HCT116 (cell line): ENCODE data around the gene ING1. TPM values are rescaled to one million over a fixed set of nuclear protein-coding genes. Genes with fewer than 3 reads are reported as not detected.

Source experiments
- ATAC-seq: fragments of 200-7000 bp; cut with Tn5 transposase; 2 replicates; pipeline ENCODE4 v1.9.1; 2020; ENCODE audit warnings: mild to moderate bottlenecking, moderate library complexity
- Bru-seq: library from RNA; stranded (reverse); fragments of 400-500 nt; gene quantifications from one replicate; lab custom pipeline; 2021; lab: Mats Ljungman, UMichigan
- BruChase-seq, 2 experiments: library from RNA; stranded (reverse); fragments of 400-500 nt; gene quantifications; one replicate each; lab custom pipeline; 2021; lab: Mats Ljungman, UMichigan
- BruUV-seq: library from RNA; stranded (reverse); fragments of 400-500 nt; replicated peaks from 2 replicates; lab custom pipeline; 2021; lab: Mats Ljungman, UMichigan
- CTCF ChIA-PET: fragments of 300-600 bp; sonication (Branson Sonifier 250); formaldehyde crosslinking; loops from one replicate; lab custom pipeline; 2021; ENCODE audit warnings: antibody characterized with exemption; lab: Charles Lee
- POLR2A ChIA-PET: fragments of 300-600, 350-600 bp; sonication (Branson Sonifier 250); formaldehyde crosslinking; loops from one replicate; lab custom pipeline; 2021; ENCODE audit warnings: antibody characterized with exemption; lab: Charles Lee
- RAD21 ChIA-PET, 2 experiments: fragments of 300-600 bp; sonication (Branson Sonifier 250); formaldehyde crosslinking; loops; one replicate each; lab custom pipeline; 2023; ENCODE audit warnings: low total read pairs in 2 of 2; ENCODE audit not compliant: uncharacterized antibody in 2 of 2, unreplicated experiment in 2 of 2, low non-redundant PET in 1 of 2; lab: Charles Lee
- DNase-seq: peaks from one replicate; pipeline ENCODE4 v3.0.0-alpha.2; 2010; ENCODE audit warnings: low read depth, low spot score
- H2AFZ ChIP-seq: fragments of 200-600 bp; shearing (Covaris generic), sonication (generic); 2 replicates; pipeline ENCODE4 v1.6.1; 2017; ENCODE audit warnings: low read depth, mixed run types, mixed read lengths, antibody characterized with exemption, low read length; ENCODE audit not compliant: poor library complexity, severe bottlenecking
- H3K27ac ChIP-seq: 2 replicates; pipeline ENCODE4 v1.5.1; 2012; ENCODE audit warnings: low read depth, low read length
- H3K27me3 ChIP-seq: fragments of 200-600 bp; sonication (generic); 2 replicates; pipeline ENCODE4 v1.6.1; 2016; ENCODE audit warnings: mixed run types, low read length, mixed read lengths; ENCODE audit not compliant: insufficient read depth
- H3K36me3 ChIP-seq, 2 experiments: fragments of 200-500 bp in 1 of 2; fragments of 200-600 bp in 1 of 2; sonication (Bioruptor generic) in 1 of 2; sonication (generic) in 1 of 2; 2 replicates each; pipeline versions ENCODE4 v1.5.1 to v1.6.1; 2014 to 2016; ENCODE audit warnings: low read length in 2 of 2, inconsistent platforms in 1 of 2, mixed read lengths in 1 of 2, mixed run types in 1 of 2; ENCODE audit not compliant: insufficient read depth in 2 of 2, control insufficient read depth in 1 of 2
- H3K4me1 ChIP-seq, 2 experiments: fragments of 200-600 bp in 1 of 2; sonication (generic) in 1 of 2; 2 replicates each; pipeline versions ENCODE4 v1.5.1 to v1.6.1; 2012 to 2017; ENCODE audit warnings: low read length in 2 of 2, inconsistent platforms in 1 of 2, mild to moderate bottlenecking in 1 of 2, mixed read lengths in 1 of 2, mixed run types in 1 of 2, moderate library complexity in 1 of 2; ENCODE audit not compliant: insufficient read depth in 2 of 2, control insufficient read depth in 1 of 2
- H3K4me2 ChIP-seq: fragments of 200-600 bp; sonication (generic); 2 replicates; pipeline ENCODE4 v1.6.1; 2017; ENCODE audit warnings: mixed run types, low read length, mixed read lengths
- H3K4me3 ChIP-seq, 2 experiments: fragments of 200-600 bp in 1 of 2; sonication (generic) in 1 of 2; replicated peaks in 1 of 2; 2 replicates each; pipeline ENCODE4 v1.5.1; 2011 to 2016; ENCODE audit warnings: low read length in 2 of 2, control low read depth in 1 of 2, low read depth in 1 of 2, mild to moderate bottlenecking in 1 of 2, mixed read lengths in 1 of 2, mixed run types in 1 of 2
- H3K79me2 ChIP-seq: fragments of 200-600 bp; sonication (generic); 2 replicates; pipeline ENCODE4 v1.6.1; 2017; ENCODE audit warnings: mild to moderate bottlenecking, mixed run types, low read length, moderate library complexity, mixed read lengths; ENCODE audit not compliant: insufficient read depth
- H3K9ac ChIP-seq: fragments of 200-600 bp; sonication (generic); 2 replicates; pipeline ENCODE4 v1.6.1; 2016; ENCODE audit warnings: low read length, mixed read lengths
- H3K9me2 ChIP-seq: fragments of 200-600 bp; sonication (generic), shearing (Covaris generic); 2 replicates; pipeline ENCODE4 v1.6.1; 2017; ENCODE audit warnings: mixed run types, mild to moderate bottlenecking, moderate library complexity; ENCODE audit not compliant: insufficient read depth
- H3K9me3 ChIP-seq, 2 experiments: fragments of 200-500 bp in 1 of 2; fragments of 200-600 bp in 1 of 2; sonication (Bioruptor generic) in 1 of 2; sonication (generic) in 1 of 2; 2 replicates each; pipeline ENCODE4 v1.6.1; 2014 to 2017; ENCODE audit warnings: low read length in 2 of 2, mixed read lengths in 2 of 2, inconsistent platforms in 1 of 2, low read depth in 1 of 2, mild to moderate bottlenecking in 1 of 2, mixed run types in 1 of 2, moderate library complexity in 1 of 2; ENCODE audit not compliant: control insufficient read depth in 1 of 2, insufficient read depth in 1 of 2
- H4K20me1 ChIP-seq: fragments of 200-600 bp; sonication (generic), shearing (Covaris generic); 2 replicates; pipeline ENCODE4 v1.6.1; 2017; ENCODE audit warnings: mixed run types, mild to moderate bottlenecking, moderate library complexity; ENCODE audit not compliant: insufficient read depth
- EGR1 ChIP-seq: IDR thresholded peaks from 2 replicates; pipeline ENCODE4 v1.6.1; 2012; ENCODE audit warnings: low read depth
- ELF1 ChIP-seq: IDR thresholded peaks from 2 replicates; pipeline ENCODE4 v1.6.1; 2012; ENCODE audit warnings: low read depth, borderline replicate concordance
- FOSL1 ChIP-seq: IDR thresholded peaks from 2 replicates; pipeline ENCODE4 v1.6.1; 2012; ENCODE audit warnings: low read depth
- JUND ChIP-seq: IDR thresholded peaks from 2 replicates; pipeline ENCODE4 v1.6.1; 2012
- POLR2AphosphoS5 ChIP-seq: IDR thresholded peaks from 2 replicates; pipeline ENCODE4 v1.6.1; 2011; ENCODE audit warnings: mild to moderate bottlenecking, low read depth, low read length, moderate library complexity
- RAD21 ChIP-seq: IDR thresholded peaks from 2 replicates; pipeline ENCODE4 v1.6.1; 2012; ENCODE audit warnings: low read depth, mild to moderate bottlenecking
- SIN3A ChIP-seq: IDR thresholded peaks from 2 replicates; pipeline ENCODE4 v1.6.1; 2012; ENCODE audit warnings: low read depth
- SP1 ChIP-seq: IDR thresholded peaks from 2 replicates; pipeline ENCODE4 v1.6.1; 2012; ENCODE audit warnings: low read depth
- SRF ChIP-seq: IDR thresholded peaks from 2 replicates; pipeline ENCODE4 v1.6.1; 2012; ENCODE audit warnings: low read depth
- YY1 ChIP-seq: IDR thresholded peaks from 2 replicates; pipeline ENCODE4 v1.6.1; 2011; ENCODE audit warnings: low read length, low read depth, moderate library complexity, mild to moderate bottlenecking; ENCODE audit not compliant: insufficient replicate concordance; ENCODE audit errors: extremely low read depth
- ZFX ChIP-seq: fragments of 450-650 bp; IDR thresholded peaks from 2 replicates; pipeline ENCODE4 v1.6.1; 2017
- ZNF274 ChIP-seq: fragments of 200-500 bp; sonication (Bioruptor generic); IDR thresholded peaks from 2 replicates; pipeline ENCODE4 v1.6.1; 2014; ENCODE audit warnings: mild to moderate bottlenecking, low read depth, low read length, inconsistent platforms
- intact Hi-C: fragments of 100-400 bp; cut with micrococcal nuclease; formaldehyde crosslinking; loops from 2 replicates; pipeline ENCODE4 v1.10.0; 2022
- long read RNA-seq: library from polyadenylated mRNA; unstranded; transcript quantifications from one replicate; pipeline ENCODE4 v2.0.0, GENCODE V29; 2021; ENCODE audit not compliant: unreplicated experiment
- polyA plus RNA-seq: library from polyadenylated mRNA; unstranded; fragments of >200 nt; gene quantifications from 2 replicates; pipeline ENCODE4 v1.2.1, GENCODE V29; 2012; ENCODE audit warnings: missing spikeins
- total RNA-seq: library from RNA; stranded (reverse); gene quantifications from one replicate; pipeline ENCODE4 v1.2.1, GENCODE V29; 2021; ENCODE audit not compliant: unreplicated experiment
- TF ChIP-seq, protein P1 (sequence below): IDR thresholded peaks from 2 replicates; pipeline ENCODE4 v1.6.1; 2011; ENCODE audit warnings: mild to moderate bottlenecking, low read length, moderate library complexity; ENCODE audit not compliant: insufficient replicate concordance; ENCODE audit errors: extremely low read depth
- TF ChIP-seq, protein P2 (sequence below): IDR thresholded peaks from 2 replicates; pipeline ENCODE4 v1.6.1; 2012
- TF ChIP-seq, protein P3 (sequence below), 3 experiments: fragments of 200-600 bp in 1 of 3; sonication (generic) in 1 of 3; IDR thresholded peaks in 2 of 3; conservative IDR thresholded peaks in 1 of 3; 2 replicates each; pipeline ENCODE4 v1.5.1; 2012 to 2017; ENCODE audit warnings: low read depth in 2 of 3, low read length in 2 of 3, antibody characterized with exemption in 1 of 3, borderline replicate concordance in 1 of 3, control low read depth in 1 of 3, mild to moderate bottlenecking in 1 of 3, mixed read lengths in 1 of 3, mixed run types in 1 of 3, moderate library complexity in 1 of 3; ENCODE audit not compliant: insufficient read depth in 1 of 3

Gene ING1, protein sequence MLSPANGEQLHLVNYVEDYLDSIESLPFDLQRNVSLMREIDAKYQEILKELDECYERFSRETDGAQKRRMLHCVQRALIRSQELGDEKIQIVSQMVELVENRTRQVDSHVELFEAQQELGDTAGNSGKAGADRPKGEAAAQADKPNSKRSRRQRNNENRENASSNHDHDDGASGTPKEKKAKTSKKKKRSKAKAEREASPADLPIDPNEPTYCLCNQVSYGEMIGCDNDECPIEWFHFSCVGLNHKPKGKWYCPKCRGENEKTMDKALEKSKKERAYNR
- 27.0 TPM for total RNA-seq
- 39.5 and 56.8 TPM in 2 replicates for polyA plus RNA-seq
- Bru-seq, nascent RNA, result percentile 79 among the genes with signal in this experiment
- percentile 69 among the genes with signal in this experiment for BruChase-seq, experiment 1, labeled RNA remaining after a 6-hour chase
- percentile 86 among the genes with signal in this experiment for BruChase-seq, experiment 2, labeled RNA remaining after a 2-hour chase
- long read RNA-seq, full-length matches to known transcripts, result 99 of 115 reads
- long read RNA-seq, partial matches to known transcripts, result 0 of 115 reads
- long read RNA-seq, other reads (novel, unspliced or antisense), result 16 of 115 reads

DNA sequence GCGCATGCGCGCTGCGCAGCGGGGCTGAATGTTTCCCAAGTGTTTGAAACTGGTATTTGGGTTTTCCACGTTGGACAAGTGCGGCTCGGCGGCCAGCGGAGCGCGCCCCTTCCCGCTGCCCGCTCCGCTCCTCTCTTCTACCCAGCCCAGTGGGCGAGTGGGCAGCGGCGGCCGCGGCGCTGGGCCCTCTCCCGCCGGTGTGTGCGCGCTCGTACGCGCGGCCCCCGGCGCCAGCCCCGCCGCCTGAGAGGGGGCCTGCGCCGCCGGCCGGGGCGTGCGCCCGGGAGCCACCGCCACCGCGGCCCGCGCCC is at the start of gene ING1:
Gene ING1 (plus strand): TSS at position 59 of the 311 bp plus-strand sequence. CDS start 450 bp downstream, outside the sequence.
- no peak for ATAC-seq
- H3K79me2 ChIP-seq, result peaks cover 43% of the 10 kb centered on the region
- CTCF ChIA-PET, result no interaction called here

DNA sequence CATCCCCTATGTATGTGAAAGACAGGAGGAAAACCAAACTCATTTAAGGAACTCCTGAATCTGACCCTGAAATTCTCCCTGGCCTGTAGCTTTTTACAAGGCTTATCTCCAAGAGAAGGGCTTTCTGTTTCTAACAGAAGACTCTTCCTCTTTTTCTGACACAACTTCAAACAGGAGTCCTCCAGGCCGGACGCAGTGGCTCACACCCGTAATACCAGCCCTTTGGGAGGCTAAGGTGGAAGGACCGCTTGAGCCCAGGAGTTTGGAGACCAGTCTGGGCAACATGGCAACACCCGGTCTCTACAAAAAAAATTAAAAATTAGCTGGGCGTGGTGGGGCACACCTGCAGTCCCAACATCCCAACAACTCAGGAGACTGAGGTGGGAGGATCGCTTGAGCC is 49.5 kb upstream of the ING1 start:
- no peak overlapping the region for H3K4me3 ChIP-seq
- no peaks in the 10 kb centered on the region for H3K4me1 ChIP-seq
- H3K4me2 ChIP-seq, result no peak overlapping the region
- BruUV-seq, result no TSS peak
- H3K79me2 ChIP-seq, result no peaks in the 10 kb centered on the region; the same call in 1 of the 2 replicates
- H3K36me3 ChIP-seq, result peaks cover 19 to 71% of the 10 kb centered on the region in 2 experiments
- no peak overlapping the region for H3K27ac ChIP-seq
- peaks cover 5 to 7% of the 10 kb centered on the region in 2 experiments; a peak in 3 of 4 replicates for H3K9me3 ChIP-seq
- H2AFZ ChIP-seq, result no peak overlapping the region
- H3K9ac ChIP-seq, result no peak overlapping the region
- no peaks in the 10 kb centered on the region for H4K20me1 ChIP-seq
- DNase-seq (no peak), ATAC-seq (no peak)
- CTCF ChIA-PET, result no interaction called here
- no peaks in the 10 kb centered on the region for H3K9me2 ChIP-seq
- RAD21 ChIA-PET, result no interaction called here
- H3K27me3 ChIP-seq, result no peaks in the 10 kb centered on the region
- intact Hi-C loops, result no loop called here
- POLR2A ChIA-PET, result no interaction called here
- TF ChIP-seq SIN3A, result no peak
- no peak for TF ChIP-seq ZNF274
- TF ChIP-seq SP1, result no peak
- TF ChIP-seq JUND, result no peak
- TF ChIP-seq, protein P1, sequence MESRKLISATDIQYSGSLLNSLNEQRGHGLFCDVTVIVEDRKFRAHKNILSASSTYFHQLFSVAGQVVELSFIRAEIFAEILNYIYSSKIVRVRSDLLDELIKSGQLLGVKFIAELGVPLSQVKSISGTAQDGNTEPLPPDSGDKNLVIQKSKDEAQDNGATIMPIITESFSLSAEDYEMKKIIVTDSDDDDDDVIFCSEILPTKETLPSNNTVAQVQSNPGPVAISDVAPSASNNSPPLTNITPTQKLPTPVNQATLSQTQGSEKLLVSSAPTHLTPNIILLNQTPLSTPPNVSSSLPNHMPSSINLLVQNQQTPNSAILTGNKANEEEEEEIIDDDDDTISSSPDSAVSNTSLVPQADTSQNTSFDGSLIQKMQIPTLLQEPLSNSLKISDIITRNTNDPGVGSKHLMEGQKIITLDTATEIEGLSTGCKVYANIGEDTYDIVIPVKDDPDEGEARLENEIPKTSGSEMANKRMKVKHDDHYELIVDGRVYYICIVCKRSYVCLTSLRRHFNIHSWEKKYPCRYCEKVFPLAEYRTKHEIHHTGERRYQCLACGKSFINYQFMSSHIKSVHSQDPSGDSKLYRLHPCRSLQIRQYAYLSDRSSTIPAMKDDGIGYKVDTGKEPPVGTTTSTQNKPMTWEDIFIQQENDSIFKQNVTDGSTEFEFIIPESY, result no peak
- no peak for TF ChIP-seq SRF
- TF ChIP-seq ZFX, result no peak
- TF ChIP-seq EGR1, result no peak
- TF ChIP-seq, protein P2, sequence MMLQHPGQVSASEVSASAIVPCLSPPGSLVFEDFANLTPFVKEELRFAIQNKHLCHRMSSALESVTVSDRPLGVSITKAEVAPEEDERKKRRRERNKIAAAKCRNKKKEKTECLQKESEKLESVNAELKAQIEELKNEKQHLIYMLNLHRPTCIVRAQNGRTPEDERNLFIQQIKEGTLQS, result no peak
- TF ChIP-seq ELF1, result no peak
- no peak for TF ChIP-seq RAD21
- no peak for TF ChIP-seq FOSL1
- no peak for TF ChIP-seq YY1
- TF ChIP-seq, protein P3, sequence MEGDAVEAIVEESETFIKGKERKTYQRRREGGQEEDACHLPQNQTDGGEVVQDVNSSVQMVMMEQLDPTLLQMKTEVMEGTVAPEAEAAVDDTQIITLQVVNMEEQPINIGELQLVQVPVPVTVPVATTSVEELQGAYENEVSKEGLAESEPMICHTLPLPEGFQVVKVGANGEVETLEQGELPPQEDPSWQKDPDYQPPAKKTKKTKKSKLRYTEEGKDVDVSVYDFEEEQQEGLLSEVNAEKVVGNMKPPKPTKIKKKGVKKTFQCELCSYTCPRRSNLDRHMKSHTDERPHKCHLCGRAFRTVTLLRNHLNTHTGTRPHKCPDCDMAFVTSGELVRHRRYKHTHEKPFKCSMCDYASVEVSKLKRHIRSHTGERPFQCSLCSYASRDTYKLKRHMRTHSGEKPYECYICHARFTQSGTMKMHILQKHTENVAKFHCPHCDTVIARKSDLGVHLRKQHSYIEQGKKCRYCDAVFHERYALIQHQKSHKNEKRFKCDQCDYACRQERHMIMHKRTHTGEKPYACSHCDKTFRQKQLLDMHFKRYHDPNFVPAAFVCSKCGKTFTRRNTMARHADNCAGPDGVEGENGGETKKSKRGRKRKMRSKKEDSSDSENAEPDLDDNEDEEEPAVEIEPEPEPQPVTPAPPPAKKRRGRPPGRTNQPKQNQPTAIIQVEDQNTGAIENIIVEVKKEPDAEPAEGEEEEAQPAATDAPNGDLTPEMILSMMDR (IDR thresholded peaks at IDR 0.05 in 2 of 3, conservative IDR thresholded peaks at IDR 0.05 in 1 of 3; ENCODE audit: borderline replicate concordance in 1 of 3, insufficient read depth in 1 of 3, low read depth in 2 of 3, low read length in 2 of 3), result no peak

More for the DNA sequence above, at the start of gene ING1:
- Histone ChIP-seq H3K36me3 (no peaks in the 10 kb centered on the region), H3K27me3 (no peaks in the 10 kb centered on the region), H3K4me1 (peaks cover 15 to 32% of the 10 kb centered on the region in 2 experiments; a peak in 3 of 4 replicates), H3K9me2 (no peaks in the 10 kb centered on the region), H3K27ac (peak within 1 kb of the TSS; percentile 98), H4K20me1 (peaks cover 26% of the 10 kb centered on the region), H3K4me2 (peak within 1 kb of the TSS; percentile 98), H3K9ac (peak within 1 kb of the TSS; percentile 95), H3K9me3 (no peaks in the 10 kb centered on the region), H2AFZ (no peak within 1 kb of the TSS), H3K4me3 (peak within 1 kb of the TSS; percentile 88)
- POLR2A ChIA-PET, result interaction anchor here (4.2 kb wide), 1 partner anchor 8 kb away, joined by 40 read pairs; the partner anchor contains the start of gene CARS2
- TF ChIP-seq POLR2AphosphoS5, result no peak
- peak; percentile 55 for TF ChIP-seq ZFX
- intact Hi-C loops, result loop anchor here (10.0 kb wide), 1 partner anchor 251 kb away; no protein-coding TSS in a partner anchor
- DNase-seq, result no peak
- RAD21 ChIA-PET, result no interaction called here
- no TSS peak for BruUV-seq
